AG04450 (cell line): ENCODE data around the gene ZDHHC17. TPM values are rescaled to one million over a fixed set of nuclear protein-coding genes. Genes with fewer than 3 reads are reported as not detected.

Experiments used
- CTCF ChIA-PET: fragments of 300-600, 350-600 bp; formaldehyde crosslinking; extraction: SDS; loops from one replicate; lab custom pipeline; 2022; ENCODE audit warnings: antibody characterized with exemption, inconsistent platforms; lab: Charles Lee
- POLR2A ChIA-PET: fragments of 350-600 bp; formaldehyde crosslinking; extraction: SDS; loops from one replicate; lab custom pipeline; 2021; ENCODE audit warnings: antibody characterized with exemption, inconsistent platforms; lab: Yijun Ruan, JAX
- DNase-seq: peaks from one replicate; pipeline ENCODE4 v3.0.0-alpha.2; 2011; ENCODE audit warnings: low read depth, low spot score
- H3K27ac ChIP-seq: one replicate; pipeline ENCODE4 v1.5.1; 2012; ENCODE audit warnings: low read depth, low read length, control low read depth
- H3K27me3 ChIP-seq: one replicate; pipeline ENCODE4 v1.6.0; 2012; ENCODE audit warnings: low read length; ENCODE audit not compliant: control insufficient read depth, insufficient read depth
- H3K4me3 ChIP-seq: 2 replicates; pipeline ENCODE4 v1.5.1; 2011; ENCODE audit warnings: mild to moderate bottlenecking, low read depth, low read length, control low read depth
- H3K9me3 ChIP-seq: 2 replicates; pipeline ENCODE4 v1.5.1; 2012; ENCODE audit warnings: low read length; ENCODE audit not compliant: control insufficient read depth, insufficient read depth
- CTCF ChIP-seq: IDR thresholded peaks from 2 replicates; pipeline ENCODE4 v1.5.1; 2011; ENCODE audit warnings: low read depth, low read length, control low read depth, inconsistent platforms
- polyA plus RNA-seq: library from polyadenylated mRNA; depleted of rRNA; stranded (reverse); fragments of >200 nt; gene quantifications from 2 replicates; pipeline ENCODE4 v1.2.3, GENCODE V29; 2011

The ZDHHC17 gene
- polyA plus RNA-seq, 1 experiment = 48.1 TPM

- TF ChIP-seq CTCF = no peak
- CTCF ChIA-PET = no interaction called here
- H3K27ac ChIP-seq = no peak overlapping the region
- DNase-seq = no peak
- no peaks in the 10 kb centered on the region for H3K27me3 ChIP-seq
- no peaks in the 10 kb centered on the region; the same call in 1 of the 2 replicates for H3K9me3 ChIP-seq
- no peak overlapping the region for H3K4me3 ChIP-seq
- POLR2A ChIA-PET = no interaction called here
Observed at GRCh38 chr12:76738824-76739579, 24.9 kb upstream of the ZDHHC17 start.

GRCh38 chr12:76739896-76740295, 24.0 kb upstream of the ZDHHC17 start:
- no peak for TF ChIP-seq CTCF
- CTCF ChIA-PET = no interaction called here
- Histone ChIP-seq H3K9me3 (no peaks in the 10 kb centered on the region; the same call in 1 of the 2 replicates), H3K4me3 (no peak overlapping the region), H3K27me3 (no peaks in the 10 kb centered on the region), H3K27ac (no peak overlapping the region)
- DNase-seq = no peak
- POLR2A ChIA-PET = no interaction called here

GRCh38 chr12:76740501-76740900, 23.4 kb upstream of the ZDHHC17 start:
- no peak overlapping the region for H3K4me3 ChIP-seq
- POLR2A ChIA-PET = no interaction called here
- TF ChIP-seq CTCF = no peak
- no peaks in the 10 kb centered on the region; the same call in 1 of the 2 replicates for H3K9me3 ChIP-seq
- no peaks in the 10 kb centered on the region for H3K27me3 ChIP-seq
- CTCF ChIA-PET = no interaction called here
- DNase-seq = no peak
- no peak overlapping the region for H3K27ac ChIP-seq

GRCh38 chr12:76745343-76745742, 18.6 kb upstream of the ZDHHC17 start:
- H3K27me3 ChIP-seq = peaks cover 2% of the 10 kb centered on the region
- no peak for DNase-seq
- H3K4me3 ChIP-seq = no peak overlapping the region
- CTCF ChIA-PET = no interaction called here
- no peaks in the 10 kb centered on the region for H3K9me3 ChIP-seq
- POLR2A ChIA-PET = no interaction called here
- TF ChIP-seq CTCF = no peak
- no peak overlapping the region for H3K27ac ChIP-seq

- peaks cover 2% of the 10 kb centered on the region for H3K27me3 ChIP-seq
- no peaks in the 10 kb centered on the region for H3K9me3 ChIP-seq
- H3K4me3 ChIP-seq = no peak overlapping the region
- ChIA-PET POLR2A (no interaction called here), CTCF (no interaction called here)
- TF ChIP-seq CTCF = no peak
- no peak for DNase-seq
- no peak overlapping the region for H3K27ac ChIP-seq
Observed at GRCh38 chr12:76746516-76746915, 17.4 kb upstream of the ZDHHC17 start.
